ENCODE data around the gene PLEKHF1. TPM values are rescaled to one million over a fixed set of nuclear protein-coding genes. Genes with fewer than 3 reads are reported as not detected.
"Not testable (repeated sequence)": the region's sequence is repeated elsewhere in the genome, so short reads cannot be mapped to it uniquely, and the experiment has no call there.

PLEKHF1 gene
- total RNA-seq, 1 donor from 2014 or later = 0.96 TPM

DNA sequence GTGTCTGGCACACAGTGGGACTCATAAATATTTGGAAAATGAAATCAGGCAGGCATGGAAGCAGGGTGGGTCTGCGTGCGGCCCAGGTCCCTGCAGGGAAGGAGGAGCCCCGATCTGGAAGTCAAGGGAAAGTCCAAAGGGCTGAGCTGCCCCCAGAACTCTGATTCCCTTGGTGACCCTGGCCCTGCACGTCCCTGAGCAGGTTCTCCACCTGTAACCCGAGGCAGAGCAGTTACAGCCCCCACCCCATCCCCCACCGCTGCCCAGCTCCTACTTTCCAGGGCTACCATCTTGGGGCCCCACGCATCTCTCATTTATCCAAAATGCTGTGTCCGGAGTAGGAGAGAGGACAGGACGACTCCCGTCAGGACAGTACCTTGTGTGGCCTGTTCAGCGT, 2.1 kb downstream of the PLEKHF1 start:
- Mint-ChIP-seq H3K36me3 (ENCODE audit: unreplicated experiment) (no peaks in the 10 kb centered on the region), H3K4me1 (ENCODE audit: low read depth, unreplicated experiment) (no peaks in the 10 kb centered on the region), H3K4me3 (ENCODE audit: unreplicated experiment) (no peak overlapping the region), H3K9me3 (ENCODE audit: unreplicated experiment) (peaks cover 1% of the 10 kb centered on the region), H3K27me3 (ENCODE audit: unreplicated experiment) (peaks cover 10% of the 10 kb centered on the region), H3K27ac (ENCODE audit: unreplicated experiment) (no peak overlapping the region)
- no peak for DNase-seq
- TF ChIP-seq CTCF (IDR thresholded peaks at IDR 0.05; ENCODE audit: partially characterized antibody, unreplicated experiment) = no peak

DNA sequence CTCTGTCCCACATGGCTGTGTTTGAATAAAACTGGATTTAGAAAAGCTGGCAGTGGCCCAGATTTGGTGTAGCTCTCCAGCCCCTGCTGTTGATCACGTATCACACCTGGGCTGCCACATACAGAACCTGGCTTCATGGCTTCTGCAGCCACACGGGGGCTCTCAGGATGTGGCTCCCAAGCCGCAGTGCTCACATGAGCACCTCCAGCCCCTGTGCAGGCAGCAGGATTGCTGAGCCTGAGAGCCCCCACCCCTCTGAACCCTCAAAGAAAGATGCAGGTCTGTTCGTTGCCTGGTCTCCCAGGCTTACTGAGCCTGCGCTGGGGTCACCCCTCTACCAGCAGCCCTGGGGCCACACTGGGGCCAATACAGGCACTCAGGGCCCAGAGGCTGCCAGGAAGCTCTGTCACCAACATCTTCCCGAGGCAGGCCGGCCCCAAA, 2.7 kb downstream of the PLEKHF1 start:
- Mint-ChIP-seq H3K4me3 (ENCODE audit: unreplicated experiment) (no peak overlapping the region), H3K36me3 (ENCODE audit: unreplicated experiment) (no peaks in the 10 kb centered on the region), H3K27me3 (ENCODE audit: unreplicated experiment) (peaks cover 12% of the 10 kb centered on the region), H3K27ac (ENCODE audit: unreplicated experiment) (no peak overlapping the region), H3K4me1 (ENCODE audit: low read depth, unreplicated experiment) (no peaks in the 10 kb centered on the region), H3K9me3 (ENCODE audit: unreplicated experiment) (peaks cover 4% of the 10 kb centered on the region)
- no peak for DNase-seq
- no peak for TF ChIP-seq CTCF (IDR thresholded peaks at IDR 0.05; ENCODE audit: partially characterized antibody, unreplicated experiment)

- no peaks in the 10 kb centered on the region for H3K36me3 Mint-ChIP-seq (ENCODE audit: unreplicated experiment)
- no peak for DNase-seq
- TF ChIP-seq CTCF (IDR thresholded peaks at IDR 0.05; ENCODE audit: partially characterized antibody, unreplicated experiment) = no peak
- H3K9me3 Mint-ChIP-seq (ENCODE audit: unreplicated experiment) = peaks cover 6% of the 10 kb centered on the region
- H3K4me1 Mint-ChIP-seq (ENCODE audit: low read depth, unreplicated experiment) = no peaks in the 10 kb centered on the region
- H3K4me3 Mint-ChIP-seq (ENCODE audit: unreplicated experiment) = no peak overlapping the region
- peaks cover 12% of the 10 kb centered on the region for H3K27me3 Mint-ChIP-seq (ENCODE audit: unreplicated experiment)
- no peak overlapping the region for H3K27ac Mint-ChIP-seq (ENCODE audit: unreplicated experiment)
Measured at GRCh38 chr19:29668746-29669609, 3.7 kb downstream of the PLEKHF1 start.

- Mint-ChIP-seq H3K27me3 (ENCODE audit: unreplicated experiment) (peaks cover 8% of the 10 kb centered on the region), H3K27ac (ENCODE audit: unreplicated experiment) (no peak overlapping the region), H3K36me3 (ENCODE audit: unreplicated experiment) (no peaks in the 10 kb centered on the region), H3K4me3 (ENCODE audit: unreplicated experiment) (peak overlapping the region; percentile 11), H3K4me1 (ENCODE audit: low read depth, unreplicated experiment) (no peaks in the 10 kb centered on the region), H3K9me3 (ENCODE audit: unreplicated experiment) (peaks cover 6% of the 10 kb centered on the region)
- DNase-seq = no peak
- no peak for TF ChIP-seq CTCF (IDR thresholded peaks at IDR 0.05; ENCODE audit: partially characterized antibody, unreplicated experiment)
Measured at GRCh38 chr19:29670255-29670654, 5.0 kb downstream of the PLEKHF1 start.

- H3K27ac Mint-ChIP-seq (ENCODE audit: unreplicated experiment); H3K4me1 Mint-ChIP-seq (ENCODE audit: low read depth, unreplicated experiment); H3K27me3 Mint-ChIP-seq (ENCODE audit: unreplicated experiment); H3K4me3 Mint-ChIP-seq (ENCODE audit: unreplicated experiment); H3K9me3 Mint-ChIP-seq (ENCODE audit: unreplicated experiment); DNase-seq; H3K36me3 Mint-ChIP-seq (ENCODE audit: unreplicated experiment): not testable (repeated sequence)
Measured at GRCh38 chr19:29671026-29671392, 5.7 kb downstream of the PLEKHF1 start.
